AG04449 (cell line): ENCODE measurements around the gene OR2AG1.

ENCODE experiments used
- CTCF ChIA-PET: fragments of 350-600 bp; formaldehyde crosslinking; extraction: SDS; loops from one replicate; lab custom pipeline; 2021; ENCODE audit warnings: antibody characterized with exemption; lab: Yijun Ruan, JAX
- POLR2A ChIA-PET: fragments of 400-600, 350-600 bp; formaldehyde crosslinking; extraction: SDS; loops from one replicate; lab custom pipeline; 2020; ENCODE audit warnings: antibody characterized with exemption, inconsistent platforms; lab: Yijun Ruan, JAX
- DNase-seq: peaks from one replicate; pipeline ENCODE4 v3.0.0-alpha.2; 2010; ENCODE audit warnings: low read depth, low spot score
- H3K4me3 ChIP-seq: 2 replicates; pipeline ENCODE4 v1.5.1; 2011; ENCODE audit warnings: low read depth, mild to moderate bottlenecking, control low read depth, low read length
- CTCF ChIP-seq: IDR thresholded peaks from one replicate; pipeline ENCODE4 v1.5.1; 2011; ENCODE audit warnings: mild to moderate bottlenecking, moderate library complexity, low read length, control low read depth, inconsistent platforms; ENCODE audit not compliant: insufficient read depth; ENCODE audit errors: missing control alignments

Gene OR2AG1

GRCh38 chr11:6782720-6783119 lies at the start of gene OR2AG1:
TSS of gene OR2AG1 (plus strand) at chr11:6783020. CDS start at chr11:6785038, 2,018 bp downstream.
- no peak within 1 kb of the TSS for H3K4me3 ChIP-seq
- ChIA-PET CTCF (interaction anchor here (1.5 kb wide), 1 partner anchor 27 kb away, joined by 4 read pairs; no protein-coding TSS in a partner anchor), POLR2A (no interaction called here)
- no peak for TF ChIP-seq CTCF
- DNase-seq = no peak

- no peak for DNase-seq
- ChIA-PET POLR2A (no interaction called here), CTCF (interaction anchor here (0.7 to 10.3 kb wide), 3 partner anchors 17 to 25 kb away, joined by 3 to 141 read pairs (median 4); no protein-coding TSS in a partner anchor)
- TF ChIP-seq CTCF = no peak
- H3K4me3 ChIP-seq = no peak overlapping the region
These were observed 49.2 kb upstream of the OR2AG1 start for GRCh38 chr11:6733326-6734275.

- ChIA-PET CTCF (interaction anchor here (1.2 to 10.3 kb wide), 3 partner anchors 16 to 357 kb away, joined by 3 to 141 read pairs (median 4); no protein-coding TSS in a partner anchor), POLR2A (no interaction called here)
- TF ChIP-seq CTCF = no peak
These were observed 48.2 kb upstream of the OR2AG1 start for GRCh38 chr11:6734616-6735015.

GRCh38 chr11:6735306-6735705 lies 47.5 kb upstream of the OR2AG1 start:
- no peak overlapping the region for H3K4me3 ChIP-seq
- DNase-seq = no peak

More at GRCh38 chr11:6734616-6735015, 48.2 kb upstream of the OR2AG1 start:
- no peak for DNase-seq
- H3K4me3 ChIP-seq = no peak overlapping the region

GRCh38 chr11:6736495-6737121 lies 46.2 kb upstream of the OR2AG1 start:
- ChIA-PET POLR2A (no interaction called here), CTCF (interaction anchor here (1.0 to 10.3 kb wide), 6 partner anchors 8 to 31 kb away, joined by 3 to 141 read pairs (median 16); no protein-coding TSS in a partner anchor)
- no peak for DNase-seq

More at GRCh38 chr11:6735306-6735705, 47.5 kb upstream of the OR2AG1 start:
- ChIA-PET POLR2A (interaction anchor here (0.6 kb wide), 1 partner anchor 63 kb away, joined by 3 read pairs; no protein-coding TSS in a partner anchor), CTCF (interaction anchor here (1.2 to 10.3 kb wide), 3 partner anchors 15 to 357 kb away, joined by 3 to 141 read pairs (median 22); no protein-coding TSS in a partner anchor)
- TF ChIP-seq CTCF = no peak

More at GRCh38 chr11:6736495-6737121, 46.2 kb upstream of the OR2AG1 start:
- no peak overlapping the region for H3K4me3 ChIP-seq
- TF ChIP-seq CTCF = no peak
